ENCODE results near the gene SMYD3. TPM values are rescaled to one million over a fixed set of nuclear protein-coding genes. Genes with fewer than 3 reads are reported as not detected.

The SMYD3 gene
- total and polyA plus RNA-seq, 2 of the 4 experiments (the other 2 are of a cell fraction) = 26.5 to 37.6 TPM

DNA sequence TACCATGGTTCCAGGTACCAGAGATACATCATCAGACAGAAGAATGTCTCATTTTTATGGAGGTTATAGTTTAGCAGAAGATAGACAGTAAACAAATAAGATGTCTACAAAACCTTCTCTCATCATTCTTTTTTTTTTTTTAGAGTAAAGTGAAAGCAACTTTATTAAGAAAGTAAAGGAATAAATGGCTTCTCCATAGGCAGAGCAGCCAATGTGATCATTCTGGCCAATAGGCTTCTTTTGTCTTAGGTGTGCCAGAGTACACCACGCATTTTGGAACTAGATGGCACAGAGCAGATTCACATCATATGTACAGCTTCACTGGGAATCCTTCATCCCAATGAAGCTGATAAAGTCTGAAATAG is 428.2 kb downstream of the SMYD3 start:
- no peak for ATAC-seq (ENCODE audit: low read depth)
- Histone ChIP-seq H3K36me3 (ENCODE audit: control insufficient read depth, insufficient read depth, low read length) (0 out of 2 replicates have a peak, but pooled peaks cover 2% of the 10 kb centered on the region), H2BK20ac (ENCODE audit: low read depth, low read length) (no peak overlapping the region), H3K18ac (ENCODE audit: low read depth, low read length) (no peak overlapping the region), H3K27me3 (ENCODE audit: control insufficient read depth, insufficient read depth, low read length) (no peaks in the 10 kb centered on the region), H4K5ac (ENCODE audit: low read depth, low read length) (no peak overlapping the region), H2BK15ac (ENCODE audit: low read depth, low read length) (no peak overlapping the region), H3K4me2 (ENCODE audit: low read depth, low read length) (no peak overlapping the region), H3K9ac (ENCODE audit: low read depth, low read length) (no peak overlapping the region), H2BK5ac (ENCODE audit: low read depth, low read length, poor library complexity, severe bottlenecking) (no peak overlapping the region), H4K20me1 (ENCODE audit: insufficient read depth, low read length) (no peaks in the 10 kb centered on the region), H3K4ac (ENCODE audit: low read depth, low read length) (no peak overlapping the region), H3K9me1 (ENCODE audit: insufficient read depth, low read length) (no peaks in the 10 kb centered on the region), H3K4me1 (ENCODE audit: control insufficient read depth, insufficient read depth, low read length) (no peaks in the 10 kb centered on the region), H3K27ac (ENCODE audit: insufficient read depth, low read length) (no peak overlapping the region), H3K9me3 (ENCODE audit: control insufficient read depth, insufficient read depth, low read length) (peaks cover 3% of the 10 kb centered on the region; the same call in 1 of the 2 replicates), H3K79me1 (ENCODE audit: low read depth in 1 of 2, low read length in 2 of 2) (no peaks in the 10 kb centered on the region; a peak in 1 of 4 replicates), H3K4me3 (ENCODE audit: insufficient read depth, low read depth, low read length) (no peak overlapping the region), H2AK9ac (replicated peaks; ENCODE audit: low read depth, low read length, poor library complexity) (no peak overlapping the region), H3K23ac (ENCODE audit: low read depth, low read length) (no peak overlapping the region), H3K56ac (ENCODE audit: extremely low read depth, insufficient read depth, low read length) (no peak overlapping the region), H3K14ac (replicated peaks; ENCODE audit: low read depth, low read length) (no peak overlapping the region), H4K8ac (ENCODE audit: low read depth in 2 of 2, low read length in 2 of 2) (no peak overlapping the region), H2AFZ (replicated peaks; ENCODE audit: low read length, poor library complexity) (no peak overlapping the region), H4K91ac (ENCODE audit: insufficient read depth, low read depth, low read length) (no peak overlapping the region), H2BK120ac (ENCODE audit: low read depth, low read length) (no peak overlapping the region), H2AK5ac (ENCODE audit: low read depth, low read length) (no peak overlapping the region)
- BruUV-seq (replicated peaks) = no TSS peak
- TF ChIP-seq NFE2L2 (IDR thresholded peaks at IDR 0.05; ENCODE audit: low read depth, low read length) = no peak
- TF ChIP-seq FOS (IDR thresholded peaks at IDR 0.05; ENCODE audit: low read depth, low read length) = no peak
- no peak for TF ChIP-seq MAZ (IDR thresholded peaks at IDR 0.05; ENCODE audit: borderline replicate concordance, low read depth, low read length)
- no peak for TF ChIP-seq RCOR1 (IDR thresholded peaks at IDR 0.05; ENCODE audit: insufficient replicate concordance, low read length)
- no peak for TF ChIP-seq CHD1 (IDR thresholded peaks at IDR 0.05; ENCODE audit: low read depth, low read length)
- TF ChIP-seq, protein P1, sequence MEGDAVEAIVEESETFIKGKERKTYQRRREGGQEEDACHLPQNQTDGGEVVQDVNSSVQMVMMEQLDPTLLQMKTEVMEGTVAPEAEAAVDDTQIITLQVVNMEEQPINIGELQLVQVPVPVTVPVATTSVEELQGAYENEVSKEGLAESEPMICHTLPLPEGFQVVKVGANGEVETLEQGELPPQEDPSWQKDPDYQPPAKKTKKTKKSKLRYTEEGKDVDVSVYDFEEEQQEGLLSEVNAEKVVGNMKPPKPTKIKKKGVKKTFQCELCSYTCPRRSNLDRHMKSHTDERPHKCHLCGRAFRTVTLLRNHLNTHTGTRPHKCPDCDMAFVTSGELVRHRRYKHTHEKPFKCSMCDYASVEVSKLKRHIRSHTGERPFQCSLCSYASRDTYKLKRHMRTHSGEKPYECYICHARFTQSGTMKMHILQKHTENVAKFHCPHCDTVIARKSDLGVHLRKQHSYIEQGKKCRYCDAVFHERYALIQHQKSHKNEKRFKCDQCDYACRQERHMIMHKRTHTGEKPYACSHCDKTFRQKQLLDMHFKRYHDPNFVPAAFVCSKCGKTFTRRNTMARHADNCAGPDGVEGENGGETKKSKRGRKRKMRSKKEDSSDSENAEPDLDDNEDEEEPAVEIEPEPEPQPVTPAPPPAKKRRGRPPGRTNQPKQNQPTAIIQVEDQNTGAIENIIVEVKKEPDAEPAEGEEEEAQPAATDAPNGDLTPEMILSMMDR (conservative IDR thresholded peaks at IDR 0.05; ENCODE audit: low read depth, low read length) = no peak
- no peak for TF ChIP-seq RAD21 (IDR thresholded peaks at IDR 0.05; ENCODE audit: low read length)
- no peak for TF ChIP-seq RFX5 (IDR thresholded peaks at IDR 0.05; ENCODE audit: low read depth, low read length)
- TF ChIP-seq MXI1 (IDR thresholded peaks at IDR 0.05; ENCODE audit: borderline replicate concordance, low read depth, low read length) = no peak
- TF ChIP-seq, protein P2, sequence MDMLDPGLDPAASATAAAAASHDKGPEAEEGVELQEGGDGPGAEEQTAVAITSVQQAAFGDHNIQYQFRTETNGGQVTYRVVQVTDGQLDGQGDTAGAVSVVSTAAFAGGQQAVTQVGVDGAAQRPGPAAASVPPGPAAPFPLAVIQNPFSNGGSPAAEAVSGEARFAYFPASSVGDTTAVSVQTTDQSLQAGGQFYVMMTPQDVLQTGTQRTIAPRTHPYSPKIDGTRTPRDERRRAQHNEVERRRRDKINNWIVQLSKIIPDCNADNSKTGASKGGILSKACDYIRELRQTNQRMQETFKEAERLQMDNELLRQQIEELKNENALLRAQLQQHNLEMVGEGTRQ (IDR thresholded peaks at IDR 0.05; ENCODE audit: low read depth, low read length) = no peak
- TF ChIP-seq, protein P3, sequence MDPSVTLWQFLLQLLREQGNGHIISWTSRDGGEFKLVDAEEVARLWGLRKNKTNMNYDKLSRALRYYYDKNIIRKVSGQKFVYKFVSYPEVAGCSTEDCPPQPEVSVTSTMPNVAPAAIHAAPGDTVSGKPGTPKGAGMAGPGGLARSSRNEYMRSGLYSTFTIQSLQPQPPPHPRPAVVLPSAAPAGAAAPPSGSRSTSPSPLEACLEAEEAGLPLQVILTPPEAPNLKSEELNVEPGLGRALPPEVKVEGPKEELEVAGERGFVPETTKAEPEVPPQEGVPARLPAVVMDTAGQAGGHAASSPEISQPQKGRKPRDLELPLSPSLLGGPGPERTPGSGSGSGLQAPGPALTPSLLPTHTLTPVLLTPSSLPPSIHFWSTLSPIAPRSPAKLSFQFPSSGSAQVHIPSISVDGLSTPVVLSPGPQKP (IDR thresholded peaks at IDR 0.05; ENCODE audit: borderline replicate concordance, low read depth, low read length) = no peak
- dilution Hi-C loops (cut with HindIII; ENCODE audit: low sequenced_read_pairs, unreplicated experiment) (no loop called here), intact Hi-C loops (cut with micrococcal nuclease) (no loop called here), in situ Hi-C loops (cut with MboI; ENCODE audit: low sequenced_read_pairs) (no loop called here)
- ChIA-PET POLR2A (ENCODE audit: unreplicated experiment) (no interaction called here), CTCF (no interaction called here)
- no peak for DNase-seq
- WGBS, 2 experiments (ENCODE audit: extremely low coverage in 2 of 2, insufficient read length in 1 of 2) = no CpG with 5 or more reads among the region's 1 CpG
